GM21529 (cell line): ENCODE results near the gene KCNQ2.

Experiments used
- ATAC-seq: cut with Tn5 transposase; IDR thresholded peaks from one replicate; pipeline ENCODE4 v1.9.1; 2021; ENCODE audit not compliant: unreplicated experiment

The KCNQ2 gene

DNA sequence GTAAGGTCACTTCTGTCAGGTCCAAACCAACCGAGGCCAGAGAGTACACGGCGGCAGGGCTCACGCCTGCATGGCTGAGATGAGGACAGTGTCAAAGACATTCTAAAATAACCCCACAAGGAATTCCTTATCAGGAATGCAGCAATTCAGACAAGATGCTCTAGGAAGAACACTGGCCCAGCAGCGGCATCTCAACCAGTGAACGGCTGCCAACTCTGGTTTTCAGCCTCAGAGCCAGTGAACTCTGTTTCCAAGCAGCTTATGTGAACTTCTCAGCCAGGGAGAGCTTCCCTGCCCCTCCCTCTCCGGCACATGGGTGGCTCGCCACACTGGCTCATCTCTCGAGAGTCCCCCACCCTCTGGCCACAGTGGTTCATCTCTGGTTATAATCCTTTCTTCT is 36.9 kb downstream of the KCNQ2 start:
- no peak for ATAC-seq

DNA sequence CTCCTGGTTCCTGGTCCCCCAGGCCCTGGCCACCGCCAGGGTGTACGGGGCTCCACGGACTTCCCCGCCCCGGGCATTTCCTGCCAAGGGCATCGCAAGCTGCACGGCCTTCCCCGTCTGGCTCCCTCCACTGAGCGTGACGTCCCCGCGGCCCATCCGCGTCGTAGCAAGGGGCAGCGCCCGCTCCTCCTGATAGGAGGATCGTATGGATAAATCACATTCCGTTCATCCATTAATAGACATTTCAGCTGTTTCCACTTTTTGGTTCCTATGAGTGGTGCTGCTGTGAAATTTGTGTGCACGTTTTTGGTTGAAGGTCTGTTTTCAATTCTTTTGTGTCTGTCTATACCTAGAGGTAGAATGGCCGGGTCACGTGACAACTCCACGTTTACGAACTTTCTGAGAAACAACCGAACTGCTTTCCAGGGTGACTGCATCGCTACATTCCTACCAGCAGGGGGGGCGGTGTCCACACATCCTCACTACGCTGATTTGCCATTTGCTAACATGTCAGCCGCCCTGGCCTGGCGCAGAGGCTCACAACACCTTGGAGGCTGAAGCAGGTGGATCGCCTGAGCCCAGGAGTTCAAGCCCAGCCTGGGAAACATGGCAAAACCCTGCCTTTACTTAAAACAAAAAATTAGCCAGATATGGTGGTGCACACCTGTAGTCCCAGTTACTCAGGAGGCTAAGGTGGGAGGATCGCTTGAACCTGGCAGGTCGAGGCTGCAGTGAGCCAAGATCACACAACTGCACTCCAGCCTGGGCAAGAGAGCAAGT is 37.7 kb downstream of the KCNQ2 start:
- no peak for ATAC-seq

DNA sequence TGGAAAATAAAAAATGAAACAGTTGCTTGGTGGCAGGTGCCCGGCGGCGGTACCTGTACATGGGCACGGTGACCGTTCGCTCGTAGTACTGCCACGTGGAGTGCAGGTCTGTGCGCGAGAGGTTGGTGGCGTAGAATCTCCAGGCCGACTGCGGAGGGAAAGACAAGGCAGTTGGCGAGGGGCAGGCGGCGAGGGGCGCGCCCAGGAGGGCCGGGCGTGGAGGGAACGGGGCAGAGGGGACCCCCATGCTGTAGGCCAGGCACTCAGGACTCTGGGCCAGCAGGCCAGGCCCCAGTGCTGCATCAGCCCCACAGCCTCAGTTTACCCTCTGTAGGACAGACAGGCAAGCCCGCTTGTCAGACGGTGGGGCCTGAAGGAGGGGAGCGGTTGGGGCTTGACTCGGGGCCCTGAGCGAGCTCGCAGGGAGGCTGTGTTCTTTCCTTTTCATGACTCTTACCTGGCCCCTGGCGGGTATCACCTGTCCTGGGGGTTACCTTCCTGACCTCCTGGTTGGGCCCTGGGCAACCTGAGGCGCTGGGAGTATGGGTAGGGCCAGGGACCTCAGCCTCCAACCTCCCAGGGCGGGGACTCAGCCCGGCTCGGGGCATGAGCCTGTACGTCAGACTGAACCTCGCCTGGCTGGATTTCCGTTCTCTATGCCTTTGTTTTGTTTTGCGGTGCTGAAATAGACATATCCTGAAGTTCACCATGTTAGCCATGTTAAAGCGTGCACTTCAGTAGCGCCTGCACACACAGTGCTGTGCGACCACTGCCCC is 38.5 kb downstream of the KCNQ2 start:
- ATAC-seq, result no peak

DNA sequence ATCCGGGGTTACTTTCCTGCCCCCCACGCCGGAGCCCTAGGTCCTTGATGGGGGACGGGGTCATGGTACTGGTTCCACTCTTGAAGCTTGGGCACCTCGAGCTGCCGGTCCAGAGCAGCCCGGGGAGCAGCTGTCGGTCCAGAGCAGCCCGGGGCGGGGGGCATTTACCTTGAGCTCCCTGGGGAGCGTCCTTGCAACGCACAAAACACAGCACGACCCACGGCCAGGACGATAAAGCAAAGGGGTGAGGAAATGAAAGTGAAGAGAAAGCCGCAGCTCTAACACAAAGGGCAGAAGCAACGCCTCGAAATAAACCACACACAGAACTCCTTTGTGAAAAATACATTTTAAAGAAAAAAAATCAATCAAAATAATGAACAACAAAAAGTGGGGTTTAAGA is 39.1 kb downstream of the KCNQ2 start:
- no peak for ATAC-seq

DNA sequence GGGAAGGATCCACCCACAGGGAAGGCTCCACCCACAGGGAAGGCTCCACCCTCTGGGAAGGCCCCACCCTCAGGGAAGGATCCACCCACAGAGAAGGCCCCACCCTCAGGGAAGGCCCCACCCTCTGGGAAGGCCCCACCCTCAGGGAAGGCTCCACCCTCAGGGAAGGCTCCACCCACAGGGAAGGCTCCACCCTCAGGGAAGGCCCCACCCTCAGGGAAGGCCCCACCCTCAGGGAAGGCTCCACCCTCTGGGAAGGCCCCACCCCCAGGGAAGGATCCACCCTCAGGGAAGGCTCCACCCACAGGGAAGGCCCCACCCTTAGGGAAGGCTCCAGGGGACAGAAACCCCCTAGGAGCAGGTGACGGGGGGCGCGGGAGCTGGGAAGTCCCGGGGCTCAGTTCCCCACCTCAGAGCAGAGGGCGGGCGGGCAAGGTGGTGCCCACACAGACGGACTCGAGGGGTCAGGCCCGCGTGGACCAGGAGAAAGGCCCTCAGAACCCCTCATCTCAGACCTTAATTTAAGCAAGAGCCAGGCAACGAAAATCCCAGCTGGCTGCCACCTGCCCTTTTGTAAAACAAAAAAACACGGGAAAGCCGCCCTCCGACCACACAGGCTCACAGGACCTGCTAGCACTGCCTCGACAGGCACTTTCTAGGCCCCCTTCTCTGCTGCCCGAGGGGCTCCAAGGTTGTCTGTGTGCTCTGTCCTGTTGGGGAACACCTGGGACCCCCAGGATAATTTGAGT is 39.7 kb downstream of the KCNQ2 start:
- no peak for ATAC-seq

DNA sequence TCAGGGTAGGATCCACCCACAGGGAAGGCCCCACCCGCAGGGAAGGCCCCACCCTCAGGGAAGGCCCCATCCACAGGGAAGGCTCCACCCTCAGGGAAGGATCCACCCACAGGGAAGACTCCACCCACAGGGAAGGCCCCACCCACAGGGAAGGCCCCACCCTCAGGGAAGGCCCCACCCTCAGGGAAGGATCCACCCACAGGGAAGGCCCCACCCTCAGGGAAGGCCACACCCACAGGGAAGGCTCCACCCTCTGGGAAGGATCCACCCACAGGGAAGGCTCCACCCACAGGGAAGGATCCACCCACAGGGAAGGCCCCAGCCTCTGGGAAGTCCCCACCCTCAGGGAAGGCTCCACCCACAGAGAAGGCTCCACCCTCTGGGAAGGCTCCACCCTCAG is 40.5 kb downstream of the KCNQ2 start:
- no peak for ATAC-seq

DNA sequence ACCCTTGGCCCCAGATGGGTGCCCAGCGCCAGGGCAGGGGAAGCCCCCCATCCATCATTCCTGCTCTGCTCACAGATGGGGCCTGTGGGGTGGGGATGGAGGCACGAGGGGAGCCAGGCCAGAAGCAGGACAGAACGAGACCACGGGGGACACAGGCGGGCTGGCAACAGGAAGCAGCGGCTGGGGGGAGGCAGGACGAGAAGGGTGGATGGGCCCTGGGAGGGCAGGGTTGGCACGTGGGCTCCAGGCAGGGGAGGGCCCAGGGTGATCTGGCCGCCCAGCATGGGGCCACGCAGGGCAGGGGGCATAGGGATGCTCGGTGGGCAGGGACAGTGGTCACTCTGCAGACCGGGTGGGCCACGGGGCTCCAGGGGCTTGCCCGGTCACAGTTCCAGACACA is 41.6 kb downstream of the KCNQ2 start:
- ATAC-seq, result no peak

DNA sequence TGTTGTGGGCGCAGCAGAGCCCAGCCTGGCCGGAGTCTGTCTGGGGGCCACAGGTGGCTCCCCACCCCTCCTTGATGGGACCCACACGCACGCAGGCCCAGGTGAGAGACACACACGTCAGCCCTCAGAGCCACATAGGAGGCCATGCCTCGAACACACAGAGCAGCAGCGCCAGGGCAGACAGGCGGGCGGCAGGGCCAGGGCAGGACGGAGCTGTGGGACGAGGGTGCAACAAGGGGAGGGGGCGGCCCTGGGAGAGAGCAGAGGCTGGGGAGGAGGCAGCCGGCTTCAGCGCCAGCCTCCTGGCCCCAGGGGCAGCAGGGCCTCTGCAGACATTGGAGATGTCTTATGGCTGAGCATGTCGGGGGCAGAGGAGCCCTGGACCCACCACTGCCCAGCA is 42.5 kb downstream of the KCNQ2 start:
- ATAC-seq, result no peak

DNA sequence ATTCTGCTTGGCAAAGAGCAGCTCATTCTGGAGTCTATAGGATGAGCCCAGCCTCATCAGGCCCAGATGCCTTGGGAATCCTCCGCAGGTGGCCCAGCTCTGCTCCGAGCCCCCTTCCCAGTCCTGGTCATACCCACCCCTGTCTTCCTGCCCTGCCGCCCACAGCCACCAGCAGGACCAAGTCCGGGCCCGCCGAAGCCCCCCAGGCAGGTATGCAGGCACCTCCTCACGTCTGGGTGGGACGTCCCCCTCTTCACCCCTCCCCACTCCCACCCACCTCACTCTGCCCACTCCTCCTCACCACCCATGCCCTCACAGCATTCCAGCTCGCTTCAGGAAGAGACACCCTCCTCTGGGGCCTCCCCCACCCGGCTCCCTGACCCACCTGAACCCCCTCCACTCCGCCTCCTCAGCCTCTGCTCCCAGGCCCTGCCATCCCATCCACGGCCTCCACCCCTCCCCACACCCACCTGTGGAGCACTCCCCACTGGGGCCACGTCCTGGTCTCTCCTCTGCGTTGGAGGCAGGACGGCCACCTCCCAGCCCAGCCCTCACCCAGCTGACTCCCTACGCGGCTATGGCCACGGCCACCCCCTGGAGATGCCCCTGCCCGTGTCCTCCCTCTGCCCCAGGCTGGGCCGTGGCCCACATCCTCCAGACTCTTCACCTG is 43.4 kb downstream of the KCNQ2 start:
- no peak for ATAC-seq

DNA sequence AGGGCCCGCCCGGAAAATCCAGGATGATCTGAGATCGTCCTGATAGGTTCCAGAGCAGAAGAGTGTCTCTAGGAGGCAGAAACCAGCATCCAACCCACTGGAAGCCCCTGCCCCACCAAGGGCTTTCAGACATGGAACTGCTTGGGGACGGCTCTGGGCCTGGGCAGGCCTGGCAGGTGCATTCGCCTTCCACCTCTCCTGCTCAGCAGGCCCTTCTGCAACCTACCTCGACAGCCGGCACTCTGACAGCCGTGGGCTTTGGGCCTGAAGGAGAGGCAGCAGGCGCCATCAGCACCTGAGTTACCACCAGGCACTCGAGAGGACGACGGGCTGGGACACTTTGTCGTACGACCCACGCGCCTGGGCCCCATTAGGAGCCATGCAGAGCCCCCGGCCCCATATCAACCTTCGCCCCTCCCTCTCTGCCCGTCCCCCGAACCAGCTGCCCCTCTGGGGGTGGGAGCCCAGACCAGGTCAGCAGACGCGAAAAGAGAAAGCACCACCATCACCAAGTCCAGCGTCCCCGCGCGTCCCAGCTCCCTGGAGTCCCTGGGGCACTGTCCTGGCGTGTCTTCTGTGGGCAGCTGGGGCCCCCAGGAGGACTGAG is 44.6 kb downstream of the KCNQ2 start:
- no peak for ATAC-seq

DNA sequence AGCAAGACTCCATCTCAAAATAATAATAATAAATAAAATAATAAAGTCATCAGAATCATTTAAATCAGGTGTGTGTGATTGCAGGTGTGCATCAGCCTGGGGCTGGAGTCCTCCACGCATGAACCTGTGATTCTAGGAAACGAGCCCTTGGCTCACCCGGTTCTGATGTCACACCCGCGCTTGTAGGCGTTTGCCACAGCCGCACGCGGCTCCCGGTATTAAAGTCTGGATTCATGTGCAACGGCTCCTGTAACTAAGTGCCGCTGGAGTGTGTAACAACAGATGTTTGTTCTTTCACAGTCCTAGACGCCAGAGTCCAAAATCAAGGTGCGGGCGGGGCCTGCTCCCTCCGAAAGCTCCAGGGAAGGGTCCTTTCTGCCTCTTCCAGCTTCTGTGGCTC is 45.2 kb downstream of the KCNQ2 start:
- ATAC-seq, result no peak

DNA sequence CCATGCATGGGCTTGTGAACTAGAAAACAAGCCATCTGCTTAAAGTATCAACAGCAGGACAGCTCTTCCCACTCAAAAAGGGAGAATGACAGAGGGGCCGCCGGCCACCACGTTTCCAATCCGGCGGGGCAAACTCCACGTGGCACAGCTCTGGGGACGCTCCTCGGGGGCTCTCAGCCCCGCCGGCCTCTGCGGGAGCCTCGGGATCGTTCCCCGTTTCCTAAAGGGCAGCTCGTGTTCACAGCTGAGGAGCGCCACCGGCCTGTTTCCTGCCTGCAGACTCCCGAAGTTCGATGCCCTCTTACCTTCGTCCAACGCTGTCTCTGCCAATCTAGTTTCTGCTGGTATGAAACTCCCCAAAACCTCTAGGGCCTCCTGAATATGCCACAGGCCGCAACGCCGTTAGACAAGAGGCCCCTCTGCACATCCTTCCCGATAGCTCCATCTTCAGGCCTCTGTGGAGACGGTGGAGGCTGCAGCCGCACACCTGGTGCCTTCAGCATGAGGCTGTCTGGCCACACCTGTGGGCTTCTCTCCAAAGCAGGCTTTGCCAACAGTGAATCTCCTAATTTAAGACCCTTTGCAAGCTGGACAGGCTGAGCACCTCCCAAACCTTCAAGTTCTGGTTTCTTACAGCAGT is 46.5 kb downstream of the KCNQ2 start:
- no peak for ATAC-seq

DNA sequence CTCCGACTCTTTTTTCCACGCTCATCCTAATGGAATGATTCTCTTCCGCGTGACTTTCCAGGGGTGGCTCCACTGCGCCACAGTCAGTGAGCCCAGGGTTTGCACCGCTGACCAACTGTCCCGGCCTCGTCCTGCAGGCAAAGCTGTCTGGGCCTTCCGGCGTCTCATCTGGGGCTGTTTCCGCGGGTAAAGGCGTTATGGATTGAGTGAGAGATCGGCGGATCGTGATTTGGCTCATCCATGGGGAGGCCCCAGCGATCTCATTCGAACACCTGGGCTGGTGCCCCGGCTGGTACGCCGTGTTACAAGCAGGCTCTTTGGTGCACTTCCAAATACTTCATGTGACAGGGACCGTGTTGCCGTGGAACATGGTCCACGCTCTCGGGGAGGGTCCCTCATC is 47.8 kb downstream of the KCNQ2 start:
- no peak for ATAC-seq

DNA sequence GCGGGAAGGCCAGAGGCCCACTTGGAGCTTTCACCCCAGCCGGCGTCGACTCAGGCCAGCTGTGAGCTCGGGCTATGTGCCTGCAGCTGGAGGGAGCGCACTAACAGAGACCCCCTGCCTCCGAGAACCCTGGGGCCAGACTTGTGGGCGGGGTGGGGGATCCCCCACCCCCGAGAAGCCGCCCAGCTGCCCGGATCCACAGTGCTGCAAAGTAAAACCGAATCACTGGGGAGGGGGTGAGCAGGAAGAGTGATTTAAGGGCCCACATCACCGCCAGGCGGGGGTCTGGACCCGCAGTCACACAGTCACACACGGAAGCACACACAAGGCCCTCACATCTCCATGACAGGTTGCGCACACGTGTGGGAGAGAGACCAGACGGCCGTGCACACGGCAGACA is 48.7 kb downstream of the KCNQ2 start:
- ATAC-seq, result no peak

DNA sequence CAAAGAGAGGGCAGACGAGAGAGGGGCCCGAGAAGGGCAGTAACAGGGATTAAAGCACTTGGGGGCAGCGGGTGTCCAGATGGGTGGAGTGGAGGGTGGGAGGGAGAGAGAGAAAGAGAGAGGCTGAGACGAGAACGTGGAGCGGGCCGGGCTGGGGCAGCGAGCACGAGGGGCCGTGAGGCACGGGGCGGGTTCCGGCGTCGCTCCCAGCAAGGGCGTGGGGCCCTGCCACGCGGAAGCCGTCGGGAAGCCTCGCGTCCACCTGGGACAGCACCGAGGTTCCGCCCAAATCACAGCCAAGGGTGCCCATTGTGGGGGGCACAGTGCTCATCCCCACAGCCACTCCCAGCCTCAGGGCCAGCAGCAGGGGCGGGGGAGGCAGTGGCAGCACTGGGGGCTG is 49.8 kb downstream of the KCNQ2 start:
- ATAC-seq, result no peak

DNA sequence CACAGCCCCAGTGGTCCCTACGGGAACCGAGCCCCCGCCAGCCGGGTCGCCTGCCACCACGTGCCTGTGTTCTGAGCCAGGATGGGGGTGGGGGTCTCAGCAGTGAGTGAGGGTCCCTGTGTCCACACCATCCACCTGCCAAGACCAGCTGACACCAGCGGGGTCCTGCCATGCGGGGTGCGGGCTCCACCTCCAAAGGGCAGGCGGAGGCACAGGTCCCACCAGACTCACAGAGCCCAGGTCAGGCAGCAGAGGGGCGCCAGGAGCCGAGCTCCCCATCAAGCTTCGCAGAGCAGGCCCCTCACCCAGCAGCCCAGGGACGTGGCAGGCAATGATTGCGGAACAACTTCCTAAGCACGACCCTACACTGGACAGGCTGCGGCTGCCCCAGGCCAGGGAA is 50.5 kb downstream of the KCNQ2 start:
- no peak for ATAC-seq

DNA sequence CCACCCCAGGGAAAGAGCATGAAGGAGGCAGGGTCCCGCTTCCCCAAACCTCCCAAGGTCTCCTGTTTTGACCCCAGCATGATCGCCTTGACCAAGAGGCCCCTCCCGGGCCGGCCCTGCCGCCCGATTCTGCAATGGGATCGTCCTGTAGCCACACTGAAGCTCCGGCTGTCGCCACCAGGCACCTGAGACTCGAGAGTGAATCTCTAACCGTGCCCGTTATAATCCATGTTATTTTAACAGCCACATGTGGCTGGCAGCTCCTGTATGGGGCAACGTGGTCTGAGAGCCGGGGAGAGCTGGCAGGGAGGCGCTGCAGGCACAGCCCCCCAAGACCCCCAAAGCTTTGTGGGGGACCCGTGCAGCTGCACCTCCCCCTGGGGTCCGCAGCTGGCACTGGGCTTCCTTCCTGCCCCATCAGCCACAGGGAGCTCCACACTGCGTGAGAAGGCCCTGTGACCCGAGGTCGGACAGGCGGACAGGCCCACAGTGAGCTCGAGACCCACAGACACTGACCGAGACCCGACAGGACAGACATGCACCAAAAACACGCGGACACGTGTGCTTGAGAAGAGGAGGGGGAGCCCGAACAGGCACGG is 51.3 kb downstream of the KCNQ2 start:
- no peak for ATAC-seq

DNA sequence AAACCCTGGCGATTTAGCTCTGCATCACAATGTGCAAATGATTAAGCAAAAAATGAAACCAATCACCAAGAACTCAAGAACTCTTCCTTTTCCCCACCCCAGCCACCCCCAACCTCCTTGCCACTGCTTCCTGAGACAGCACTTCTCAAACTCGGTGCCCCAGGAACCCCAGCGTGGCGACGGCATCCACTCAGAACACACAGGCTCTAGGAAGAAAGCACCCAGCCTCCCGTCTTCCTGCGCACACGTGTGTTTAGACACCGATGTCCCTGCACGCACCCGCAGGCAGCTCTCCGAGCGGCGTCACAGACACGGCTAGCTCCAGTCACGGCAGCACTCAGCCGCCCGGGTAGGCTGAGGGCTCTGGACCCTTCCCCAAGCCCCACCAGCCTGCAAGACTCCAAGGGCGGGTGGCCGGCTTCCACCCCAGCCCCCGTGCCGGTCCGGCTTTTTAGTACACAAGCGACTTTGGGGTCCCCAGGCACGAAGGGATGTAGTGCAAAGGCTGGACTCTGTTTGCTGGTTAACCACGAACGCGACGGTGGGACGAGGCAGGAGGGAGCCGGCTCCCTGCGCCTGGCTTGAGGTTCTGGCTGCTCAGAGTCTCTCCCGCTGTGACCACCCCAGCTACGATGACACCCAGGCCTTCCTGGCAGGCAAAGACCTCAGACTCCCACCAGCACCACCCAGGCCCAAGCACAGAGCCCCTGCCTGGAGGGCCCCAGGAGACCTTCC is 51.9 kb downstream of the KCNQ2 start:
- no peak for ATAC-seq

DNA sequence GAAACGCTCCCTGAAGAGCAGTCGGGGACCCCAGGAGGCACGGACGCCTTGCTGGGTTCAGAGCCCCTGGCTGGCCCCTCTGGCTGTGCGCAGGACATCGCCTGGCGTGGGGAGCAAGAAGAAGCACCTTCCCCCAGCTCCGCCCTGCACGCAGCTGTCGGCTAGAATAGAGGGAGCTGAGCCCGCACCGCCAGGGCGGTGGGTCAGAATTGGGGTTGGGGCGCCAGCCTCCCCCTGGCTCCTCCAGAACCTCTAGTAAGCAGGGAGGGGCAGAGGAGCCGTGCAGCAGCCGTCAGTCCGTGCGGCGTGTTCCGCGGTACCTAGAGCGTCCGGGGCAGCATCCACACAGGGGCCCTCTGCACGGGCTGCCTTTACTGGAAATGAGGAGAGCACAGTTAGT is 53.2 kb downstream of the KCNQ2 start:
- no peak for ATAC-seq
